Gastroesophageal sphincter (tissue), 4 donors: Measurements from ENCODE around the gene SPDYE3. TPM values are rescaled to one million over a fixed set of nuclear protein-coding genes. Genes with fewer than 3 reads are reported as not detected.
"Not testable (repeated sequence)": the region's sequence is repeated elsewhere in the genome, so short reads cannot be mapped to it uniquely, and the experiment has no call there.

Experiments
- ATAC-seq: fragments of 150-250 bp; one replicate; pipeline ENCODE4 v1.9.1; 2016; ENCODE audit warnings: mild to moderate bottlenecking, moderate library complexity
- H3K27ac ChIP-seq, 4 donors: fragments of 200-600 bp; sonication (generic) in 3 of 4; 1 replicate in 3 of 4; 2 replicates in 1 of 4; pipeline ENCODE4 v1.5.1; 2016 to 2019
- H3K27me3 ChIP-seq: fragments of 200-600 bp; sonication (generic); one replicate; pipeline ENCODE4 v1.5.1; 2019
- H3K36me3 ChIP-seq, 2 donors: fragments of 200-600 bp; sonication (generic); one replicate each; pipeline ENCODE4 v1.5.1; 2019; ENCODE audit warnings: control low read depth in 1 of 2
- H3K4me1 ChIP-seq, 3 donors: fragments of 200-600 bp; sonication (generic); 1 replicate in 2 of 3; 2 replicates in 1 of 3; pipeline ENCODE4 v1.5.1; 2016 to 2019; ENCODE audit warnings: control low read depth in 2 of 3
- H3K4me3 ChIP-seq, 2 donors: fragments of 200-600 bp; sonication (generic); one replicate each; pipeline ENCODE4 v1.5.1; 2019; ENCODE audit warnings: mild to moderate bottlenecking in 1 of 2, moderate library complexity in 1 of 2
- H3K9me3 ChIP-seq, 3 donors: fragments of 200-600 bp; sonication (generic); one replicate each; pipeline ENCODE4 v1.5.1; 2017 to 2019; ENCODE audit warnings: control low read depth in 2 of 3
- EP300 ChIP-seq: sonication (generic); formaldehyde crosslinking; IDR thresholded peaks from one replicate; pipeline ENCODE4 v1.6.1; 2017; ENCODE audit warnings: antibody characterized with exemption, mild to moderate bottlenecking
- POLR2A ChIP-seq, 2 donors: fragments of 450-650 bp; IDR thresholded peaks; one replicate each; pipeline ENCODE4 v1.6.1; 2017; ENCODE audit warnings: antibody characterized with exemption in 2 of 2, mild to moderate bottlenecking in 2 of 2, moderate library complexity in 1 of 2
- POLR2AphosphoS5 ChIP-seq: sonication (generic); formaldehyde crosslinking; IDR thresholded peaks from one replicate; pipeline ENCODE4 v1.6.1; 2017; ENCODE audit warnings: antibody characterized with exemption
- WGBS, 2 donors: methylation state at CpG; one replicate each; pipeline ENCODE4 v1.1.5; 2018; ENCODE audit warnings: low coverage in 1 of 2; 5-methylcytosine and 5-hydroxymethylcytosine counted together
- total RNA-seq, 4 donors: library from RNA; depleted of rRNA; stranded (reverse); fragments of >200 nt; gene quantifications; one replicate each; pipeline ENCODE4 v1.1.0, GENCODE V29; 2016
- TF ChIP-seq, protein P1 (sequence below), 4 experiments: fragments of 200-600 bp in 2 of 4; fragments of 450-650 bp in 2 of 4; sonication (generic) in 1 of 4; IDR thresholded peaks; one replicate each; pipeline ENCODE4 v1.5.1; 2017 to 2019; ENCODE audit warnings: antibody characterized with exemption in 4 of 4, mild to moderate bottlenecking in 2 of 4, moderate library complexity in 2 of 4

SPDYE3 gene
- total RNA-seq, 4 donors from 2014 or later: not detected

DNA sequence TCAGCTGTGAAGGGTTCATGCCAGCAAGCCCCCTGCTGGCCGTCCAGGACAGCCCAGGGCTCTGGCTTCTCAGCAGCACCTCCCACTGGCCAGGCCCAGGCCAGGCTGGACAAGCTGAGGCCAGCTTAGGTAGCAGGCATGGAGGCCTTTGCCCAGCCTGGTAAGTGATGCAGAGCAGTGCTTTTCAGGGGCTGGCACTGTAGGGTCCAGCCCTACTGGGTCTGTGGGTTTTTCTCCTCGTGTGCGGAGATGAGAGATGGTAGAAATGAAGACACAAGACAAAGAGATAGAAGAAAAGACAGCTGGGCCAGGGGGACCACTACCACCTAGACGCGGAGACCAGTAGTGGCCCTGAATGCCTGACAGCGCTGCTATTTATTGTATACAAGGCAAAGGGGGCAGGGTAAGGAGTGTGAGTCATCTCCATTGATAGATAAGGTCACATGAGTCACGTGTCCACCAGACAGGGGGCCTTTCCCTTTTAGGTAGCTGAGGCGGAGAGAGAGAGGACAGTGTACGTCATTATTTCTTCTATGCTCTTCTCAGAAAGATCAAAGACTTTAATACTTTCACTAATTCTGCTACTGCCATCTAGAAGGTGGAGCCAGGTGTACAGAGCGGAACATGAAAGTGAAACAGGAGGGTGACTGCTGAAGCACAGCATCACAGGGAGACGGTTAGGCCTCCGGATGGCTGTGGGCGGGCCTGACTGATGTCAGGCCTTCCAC lies 37.2 kb downstream of the SPDYE3 start:
- H3K9me3 ChIP-seq, H3K4me3 ChIP-seq, H3K27me3 ChIP-seq: not testable (repeated sequence)
- Histone ChIP-seq H3K27ac (peak overlapping the region in 3 of 4 donors; percentile 57 to 64 (median 60)), H3K4me1 (peaks cover 0 to 36% (median 0%) of the 10 kb centered on the region in 3 donors), H3K36me3 (peaks cover 0 to 80% of the 10 kb centered on the region in 2 donors)
- peak; percentile 77 for ATAC-seq
- 31 to 75% methylated on average over 4 to 6 of the region's 13 CpGs for WGBS, 2 donors
- TF ChIP-seq, protein P1, sequence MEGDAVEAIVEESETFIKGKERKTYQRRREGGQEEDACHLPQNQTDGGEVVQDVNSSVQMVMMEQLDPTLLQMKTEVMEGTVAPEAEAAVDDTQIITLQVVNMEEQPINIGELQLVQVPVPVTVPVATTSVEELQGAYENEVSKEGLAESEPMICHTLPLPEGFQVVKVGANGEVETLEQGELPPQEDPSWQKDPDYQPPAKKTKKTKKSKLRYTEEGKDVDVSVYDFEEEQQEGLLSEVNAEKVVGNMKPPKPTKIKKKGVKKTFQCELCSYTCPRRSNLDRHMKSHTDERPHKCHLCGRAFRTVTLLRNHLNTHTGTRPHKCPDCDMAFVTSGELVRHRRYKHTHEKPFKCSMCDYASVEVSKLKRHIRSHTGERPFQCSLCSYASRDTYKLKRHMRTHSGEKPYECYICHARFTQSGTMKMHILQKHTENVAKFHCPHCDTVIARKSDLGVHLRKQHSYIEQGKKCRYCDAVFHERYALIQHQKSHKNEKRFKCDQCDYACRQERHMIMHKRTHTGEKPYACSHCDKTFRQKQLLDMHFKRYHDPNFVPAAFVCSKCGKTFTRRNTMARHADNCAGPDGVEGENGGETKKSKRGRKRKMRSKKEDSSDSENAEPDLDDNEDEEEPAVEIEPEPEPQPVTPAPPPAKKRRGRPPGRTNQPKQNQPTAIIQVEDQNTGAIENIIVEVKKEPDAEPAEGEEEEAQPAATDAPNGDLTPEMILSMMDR (IDR thresholded peaks at IDR 0.05): peak in 1 of 4 experiments; percentile 45

DNA sequence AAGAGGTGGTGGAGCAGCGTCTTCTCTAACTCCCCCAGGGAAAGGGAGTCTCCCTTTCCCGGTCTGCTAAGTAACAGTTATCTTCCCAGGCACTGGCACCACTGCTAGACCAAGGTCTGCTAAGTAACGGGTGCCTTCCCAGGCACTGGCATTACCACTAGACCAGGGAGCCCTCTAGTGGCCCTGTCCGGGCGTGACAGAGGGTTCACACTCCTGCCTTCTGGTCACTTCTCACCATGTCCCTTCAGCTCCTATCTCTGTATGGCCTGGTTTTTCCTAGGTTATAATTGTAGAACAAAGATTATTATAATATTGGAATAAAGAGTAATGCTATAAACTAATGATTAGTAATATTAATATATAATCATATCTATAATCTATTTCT lies 37.8 kb downstream of the SPDYE3 start:
- H3K4me3 ChIP-seq, H3K27ac ChIP-seq, H3K27me3 ChIP-seq, H3K9me3 ChIP-seq: not testable (repeated sequence)
- Histone ChIP-seq H3K36me3 (peaks cover 0 to 81% of the 10 kb centered on the region in 2 donors), H3K4me1 (peaks cover 0 to 36% (median 0%) of the 10 kb centered on the region in 3 donors)
- TF ChIP-seq, protein P1 (IDR thresholded peaks at IDR 0.05): peak in 3 of 4 experiments; percentile 25 to 53 (median 38)
- 0% methylated on average over 2 to 3 of the region's 5 CpGs for WGBS, 2 donors
- peak; percentile 39 for ATAC-seq

DNA sequence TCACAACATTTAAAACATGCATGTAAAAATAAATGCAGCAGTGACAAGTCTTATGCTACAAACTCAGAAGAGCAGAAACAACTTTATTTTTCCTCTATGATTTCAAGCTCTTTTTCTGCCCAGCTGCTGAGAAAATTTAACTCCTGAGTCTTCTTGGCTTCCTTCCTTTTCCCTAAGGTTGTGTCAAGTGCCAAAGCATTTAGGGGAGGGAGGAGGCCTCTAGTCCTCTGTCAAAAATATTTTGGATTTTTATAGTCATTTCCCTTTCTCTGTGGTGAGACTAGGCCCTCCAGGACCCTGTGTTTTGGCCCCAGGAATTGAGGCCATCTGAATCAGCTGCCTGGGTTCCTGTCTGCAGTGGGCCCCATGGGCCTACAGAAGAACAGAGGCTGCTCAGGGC lies 39.4 kb downstream of the SPDYE3 start:
- H3K9me3 ChIP-seq: no peaks in the 10 kb centered on the region
- H3K4me3 ChIP-seq: no peak overlapping the region
- no peak for TF ChIP-seq POLR2A (IDR thresholded peaks at IDR 0.05)
- no peak for TF ChIP-seq EP300
- H3K27me3 ChIP-seq: no peaks in the 10 kb centered on the region
- peaks cover 0 to 86% of the 10 kb centered on the region in 2 donors for H3K36me3 ChIP-seq
- peak overlapping the region in 1 of 4 donors; percentile 36 for H3K27ac ChIP-seq
- no peak for ATAC-seq
- H3K4me1 ChIP-seq: peaks cover 0 to 36% (median 0%) of the 10 kb centered on the region in 3 donors

DNA sequence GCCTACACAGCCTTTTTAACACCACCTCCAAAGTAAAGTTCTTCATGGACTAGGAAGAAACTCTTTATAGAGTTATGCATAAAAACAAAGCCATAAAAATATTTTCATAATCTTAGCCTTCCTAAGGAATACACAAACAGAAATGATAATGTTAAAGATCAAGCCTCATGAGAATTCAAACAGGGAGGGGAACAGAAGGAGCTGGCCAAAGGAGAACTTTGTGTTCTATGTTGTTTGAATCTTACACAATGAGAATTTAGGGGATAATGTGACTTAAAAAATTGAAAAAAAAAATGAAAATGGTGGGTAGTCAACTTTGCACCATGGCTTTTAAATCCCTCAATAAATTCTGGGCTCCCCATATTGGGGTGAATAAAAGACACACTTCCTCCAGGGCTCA lies 41.3 kb downstream of the SPDYE3 start:
- ATAC-seq: no peak
- H3K4me1 ChIP-seq: peaks cover 0 to 20% (median 0%) of the 10 kb centered on the region in 3 donors
- H3K4me3 ChIP-seq: no peak overlapping the region
- H3K27ac ChIP-seq: peak overlapping the region in 1 of 4 donors; percentile 36
- H3K27me3 ChIP-seq: no peaks in the 10 kb centered on the region
- H3K9me3 ChIP-seq: no peaks in the 10 kb centered on the region
- TF ChIP-seq, protein P1 (IDR thresholded peaks at IDR 0.05): no peak
- TF ChIP-seq POLR2A (IDR thresholded peaks at IDR 0.05): no peak
- no peak for TF ChIP-seq EP300
- TF ChIP-seq POLR2AphosphoS5: no peak
- H3K36me3 ChIP-seq: peaks cover 0 to 90% of the 10 kb centered on the region in 2 donors

DNA sequence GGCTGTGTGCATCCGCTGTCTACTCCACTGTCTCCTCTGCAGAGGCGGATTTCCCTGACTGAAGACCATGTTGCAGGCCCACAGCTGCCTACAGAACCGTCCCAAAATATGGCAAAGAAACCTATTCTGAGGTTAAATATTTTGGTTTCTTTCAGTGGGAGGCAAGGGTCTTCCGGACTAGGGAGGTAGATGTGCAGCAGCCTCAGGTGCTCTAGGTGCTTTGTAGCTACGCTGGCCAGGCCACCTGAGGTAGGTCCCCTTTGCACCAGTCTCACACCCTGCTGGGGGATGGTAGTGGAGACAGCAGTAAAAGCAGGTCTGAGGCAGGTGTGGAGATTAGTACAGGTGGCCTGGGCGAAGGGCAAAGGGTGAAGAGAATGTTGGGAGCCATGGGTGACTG lies 42.3 kb downstream of the SPDYE3 start:
- WGBS, 2 donors: 83 to 87% methylated on average over 2 to 3 of the region's 6 CpGs
- no peaks in the 10 kb centered on the region for H3K9me3 ChIP-seq
- H3K27ac ChIP-seq: no peak overlapping the region
- TF ChIP-seq EP300: no peak
- TF ChIP-seq, protein P1 (IDR thresholded peaks at IDR 0.05): no peak
- no peak for TF ChIP-seq POLR2A (IDR thresholded peaks at IDR 0.05)
- no peak for TF ChIP-seq POLR2AphosphoS5
- no peaks in the 10 kb centered on the region for H3K27me3 ChIP-seq
- H3K36me3 ChIP-seq: peaks cover 0 to 93% of the 10 kb centered on the region in 2 donors
- peaks cover 0 to 12% (median 0%) of the 10 kb centered on the region in 3 donors for H3K4me1 ChIP-seq
- no peak for ATAC-seq
- no peak overlapping the region for H3K4me3 ChIP-seq
